OCI-LY3 (cell line): ENCODE results near the gene FBRSL1.
"Not testable (repeated sequence)": the region's sequence is repeated elsewhere in the genome, so short reads cannot be mapped to it uniquely, and the experiment has no call there.

Source experiments
- H2AFZ ChIP-seq: fragments of 200-600, 300-600 bp; shearing (Covaris generic); 2 replicates; pipeline ENCODE4 v1.6.0; 2014; ENCODE audit warnings: antibody characterized with exemption, low read depth, low read length
- H3K27ac ChIP-seq: fragments of 200-600, 300-600 bp; sonication (generic); 2 replicates; pipeline ENCODE4 v1.5.1; 2014; ENCODE audit warnings: mild to moderate bottlenecking, low read length, moderate library complexity, mixed read lengths
- H3K27me3 ChIP-seq: fragments of 200-600, 300-600 bp; sonication (generic); 2 replicates; pipeline ENCODE4 v1.6.1; 2014; ENCODE audit warnings: low read depth, low read length, mixed read lengths
- H3K36me3 ChIP-seq: fragments of 200-600, 300-600 bp; sonication (generic); replicated peaks from 2 replicates; pipeline ENCODE3; 2014; ENCODE audit warnings: low read depth, low read length, mixed read lengths
- H3K4me1 ChIP-seq: fragments of 300-600, 200-600 bp; sonication (generic); 2 replicates; pipeline ENCODE4 v1.6.1; 2014; ENCODE audit warnings: low read length, mixed read lengths
- H3K4me2 ChIP-seq: fragments of 200-600, 300-600 bp; sonication (generic); 2 replicates; pipeline ENCODE4 v1.6.1; 2014; ENCODE audit warnings: low read length, mixed read lengths
- H3K4me3 ChIP-seq: fragments of 300-600, 200-600 bp; sonication (generic); 2 replicates; pipeline ENCODE4 v1.5.1; 2014; ENCODE audit warnings: antibody characterized with exemption, mild to moderate bottlenecking, low read length, moderate library complexity
- H3K79me2 ChIP-seq: fragments of 300-600, 200-600 bp; shearing (Covaris generic); 2 replicates; pipeline ENCODE4 v1.6.1; 2014; ENCODE audit warnings: mild to moderate bottlenecking, low read length, mixed read lengths
- H3K9ac ChIP-seq: fragments of 300-600, 200-600 bp; shearing (Covaris generic); 2 replicates; pipeline ENCODE4 v1.6.0; 2014; ENCODE audit warnings: mild to moderate bottlenecking, low read length, moderate library complexity
- H3K9me3 ChIP-seq: fragments of 200-600, 300-600 bp; shearing (Covaris generic); 2 replicates; pipeline ENCODE4 v1.6.1; 2014; ENCODE audit warnings: low read length, mixed read lengths; ENCODE audit not compliant: insufficient read depth
- H4K20me1 ChIP-seq: fragments of 200-600, 300-600 bp; sonication (generic); 2 replicates; pipeline ENCODE4 v1.6.1; 2016; ENCODE audit warnings: low read length, mixed read lengths; ENCODE audit not compliant: insufficient read depth
- CTCF ChIP-seq: fragments of 200-600, 300-600 bp; sonication (generic); IDR thresholded peaks from 2 replicates; pipeline ENCODE4 v1.5.1; 2014; ENCODE audit warnings: antibody characterized with exemption, low read length, low read depth
- EZH2phosphoT487 ChIP-seq: fragments of 200-600 bp; shearing (Covaris generic); IDR thresholded peaks from 2 replicates; pipeline ENCODE4 v1.6.1; 2018; ENCODE audit warnings: antibody characterized with exemption, mixed run types, low read depth

FBRSL1 gene

DNA sequence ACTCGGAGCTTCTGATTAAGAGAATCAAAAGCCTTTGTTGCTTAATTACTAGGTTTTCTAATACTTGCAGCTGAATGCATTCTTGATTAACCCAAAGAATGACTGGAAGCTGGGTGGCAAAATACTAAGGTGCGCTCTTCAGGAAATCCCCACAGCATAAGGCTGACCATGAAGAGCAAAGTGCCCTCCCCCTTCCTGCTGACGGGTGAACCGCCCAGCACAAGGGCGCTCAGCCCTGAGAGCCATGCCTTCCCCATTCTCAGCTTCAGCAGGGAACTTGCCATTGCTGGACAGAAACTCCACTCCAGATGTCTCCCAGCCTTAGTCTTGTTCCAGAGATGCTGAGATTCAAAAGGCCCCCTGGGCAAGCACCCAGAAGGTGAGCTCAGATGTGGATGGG, 27.2 kb upstream of the FBRSL1 start:
- TF ChIP-seq CTCF, result no peak
- no peak for TF ChIP-seq EZH2phosphoT487
- H3K27ac ChIP-seq, result no peak overlapping the region
- H3K9me3 ChIP-seq, result no peaks in the 10 kb centered on the region
- peaks cover 4% of the 10 kb centered on the region for H3K4me1 ChIP-seq
- H4K20me1 ChIP-seq, result no peaks in the 10 kb centered on the region
- H3K36me3 ChIP-seq, result no peaks in the 10 kb centered on the region
- no peak overlapping the region for H3K9ac ChIP-seq
- H3K4me3 ChIP-seq, result no peak overlapping the region
- peaks cover 4% of the 10 kb centered on the region; the same call in 1 of the 2 replicates for H3K27me3 ChIP-seq
- no peaks in the 10 kb centered on the region for H3K79me2 ChIP-seq
- no peak overlapping the region for H3K4me2 ChIP-seq
- no peak overlapping the region for H2AFZ ChIP-seq

DNA sequence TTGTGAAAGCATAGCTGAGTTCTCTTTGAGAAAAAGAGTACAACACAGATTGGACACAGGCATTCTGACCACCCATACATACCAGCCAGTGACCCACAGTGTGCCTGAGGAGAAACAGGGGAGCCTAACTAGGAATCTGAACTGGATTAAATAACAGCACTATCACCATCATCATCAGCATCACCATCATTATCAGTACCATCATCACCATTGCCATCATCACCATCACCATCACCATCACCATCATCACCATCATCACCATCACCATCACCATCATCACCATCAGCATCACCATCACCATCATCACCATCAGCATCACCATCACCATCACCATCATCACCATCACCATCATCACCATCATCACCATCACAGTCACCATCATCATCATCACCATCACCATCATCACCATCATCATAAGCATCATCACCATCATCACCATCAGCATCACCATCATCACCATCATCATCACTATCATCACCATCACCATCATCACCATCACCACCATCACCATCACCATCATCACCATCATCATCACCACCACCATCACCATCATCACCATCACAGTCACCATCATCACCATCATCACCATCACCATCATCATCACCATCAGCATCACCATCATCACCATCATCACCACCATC, 26.5 kb upstream of the FBRSL1 start:
- not testable (repeated sequence) for H2AFZ ChIP-seq, H3K9ac ChIP-seq, H3K27ac ChIP-seq, H3K27me3 ChIP-seq, H3K4me2 ChIP-seq, H3K4me3 ChIP-seq, H3K79me2 ChIP-seq, H3K9me3 ChIP-seq, H3K36me3 ChIP-seq, H4K20me1 ChIP-seq
- peaks cover 10% of the 10 kb centered on the region for H3K4me1 ChIP-seq

DNA sequence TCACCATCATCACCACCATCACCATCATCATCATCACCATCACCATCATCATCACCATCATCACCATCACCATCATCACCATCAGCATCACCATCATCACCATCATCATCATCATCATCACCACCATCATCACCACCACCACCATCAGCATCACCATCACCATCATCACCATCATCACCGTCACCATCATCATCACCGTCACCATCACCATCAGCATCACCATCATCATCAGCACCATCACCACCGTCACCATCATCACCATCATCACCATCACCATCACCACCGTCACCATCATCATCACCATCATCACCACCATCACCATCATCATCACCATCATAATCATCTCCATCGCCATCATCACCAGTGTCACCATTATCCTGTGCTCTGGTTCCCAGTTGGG, 25.6 kb upstream of the FBRSL1 start:
- not testable (repeated sequence) for H3K4me2 ChIP-seq, H3K4me3 ChIP-seq, H3K9ac ChIP-seq, H3K36me3 ChIP-seq, H2AFZ ChIP-seq, H4K20me1 ChIP-seq, H3K79me2 ChIP-seq, H3K27me3 ChIP-seq, H3K27ac ChIP-seq, H3K9me3 ChIP-seq
- H3K4me1 ChIP-seq, result peaks cover 13% of the 10 kb centered on the region

DNA sequence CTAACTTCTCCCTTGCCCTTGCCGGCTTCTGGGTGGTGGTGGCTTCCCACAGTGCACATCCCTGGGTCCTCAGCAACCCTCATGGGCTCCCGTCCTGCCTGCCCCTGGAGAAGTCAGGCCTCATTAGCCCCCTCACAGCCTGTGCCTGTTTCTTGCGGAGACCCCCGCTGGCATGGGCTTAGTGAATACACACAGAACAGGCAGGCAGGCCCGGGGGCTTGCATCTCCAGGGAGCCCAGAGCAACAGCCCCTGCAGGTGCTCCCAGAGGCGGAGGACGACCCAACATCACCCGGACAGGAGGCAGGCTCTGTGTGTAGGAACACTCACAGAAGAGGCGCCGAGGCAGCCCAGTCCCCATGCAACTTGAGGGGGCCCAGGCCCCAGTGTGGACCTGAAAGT, 25.1 kb upstream of the FBRSL1 start:
- H3K4me2 ChIP-seq, result no peak overlapping the region
- TF ChIP-seq CTCF, result no peak
- no peak for TF ChIP-seq EZH2phosphoT487
- peaks cover 17% of the 10 kb centered on the region for H3K4me1 ChIP-seq
- no peaks in the 10 kb centered on the region for H4K20me1 ChIP-seq
- no peak overlapping the region for H3K4me3 ChIP-seq
- H3K36me3 ChIP-seq, result no peaks in the 10 kb centered on the region
- no peaks in the 10 kb centered on the region for H3K9me3 ChIP-seq
- no peak overlapping the region for H2AFZ ChIP-seq
- no peaks in the 10 kb centered on the region for H3K79me2 ChIP-seq
- no peak overlapping the region for H3K9ac ChIP-seq
- no peak overlapping the region for H3K27ac ChIP-seq
- peaks cover 4% of the 10 kb centered on the region; the same call in 1 of the 2 replicates for H3K27me3 ChIP-seq

GRCh38 chr12:132465269-132466190, 24.4 kb upstream of the FBRSL1 start:
- TF ChIP-seq EZH2phosphoT487 (no peak), CTCF (no peak)
- H4K20me1 ChIP-seq, result no peaks in the 10 kb centered on the region
- no peak overlapping the region for H3K9ac ChIP-seq
- H2AFZ ChIP-seq, result no peak overlapping the region
- no peaks in the 10 kb centered on the region for H3K79me2 ChIP-seq
- H3K4me2 ChIP-seq, result no peak overlapping the region
- peaks cover 22% of the 10 kb centered on the region for H3K4me1 ChIP-seq
- no peak overlapping the region for H3K27ac ChIP-seq
- H3K4me3 ChIP-seq, result no peak overlapping the region
- H3K27me3 ChIP-seq, result peaks cover 4% of the 10 kb centered on the region; the same call in 1 of the 2 replicates
- H3K36me3 ChIP-seq, result no peaks in the 10 kb centered on the region
- H3K9me3 ChIP-seq, result no peaks in the 10 kb centered on the region
